KOPT-K1 (cell line): ENCODE data around the gene NAPEPLD.
"Not testable (repeated sequence)": the region's sequence is repeated elsewhere in the genome, so short reads cannot be mapped to it uniquely, and the experiment has no call there.

Experiments
- H3K27ac ChIP-seq: fragments of 200-600 bp; sonication (generic); 2 replicates; pipeline ENCODE4 v1.5.1; 2016; ENCODE audit warnings: antibody characterized with exemption, mild to moderate bottlenecking, low read depth, low read length; ENCODE audit not compliant: poor library complexity, severe bottlenecking
- H3K36me3 ChIP-seq: fragments of 200-600 bp; sonication (generic); 2 replicates; pipeline ENCODE4 v1.5.1; 2017; ENCODE audit warnings: antibody characterized with exemption, mild to moderate bottlenecking, low read length, moderate library complexity; ENCODE audit not compliant: insufficient read depth
- H3K9me3 ChIP-seq: fragments of 200-600 bp; sonication (generic); 2 replicates; pipeline ENCODE4 v1.5.1; 2017; ENCODE audit warnings: antibody characterized with exemption, low read length, mild to moderate bottlenecking; ENCODE audit not compliant: insufficient read depth, poor library complexity, severe bottlenecking

Gene NAPEPLD

DNA sequence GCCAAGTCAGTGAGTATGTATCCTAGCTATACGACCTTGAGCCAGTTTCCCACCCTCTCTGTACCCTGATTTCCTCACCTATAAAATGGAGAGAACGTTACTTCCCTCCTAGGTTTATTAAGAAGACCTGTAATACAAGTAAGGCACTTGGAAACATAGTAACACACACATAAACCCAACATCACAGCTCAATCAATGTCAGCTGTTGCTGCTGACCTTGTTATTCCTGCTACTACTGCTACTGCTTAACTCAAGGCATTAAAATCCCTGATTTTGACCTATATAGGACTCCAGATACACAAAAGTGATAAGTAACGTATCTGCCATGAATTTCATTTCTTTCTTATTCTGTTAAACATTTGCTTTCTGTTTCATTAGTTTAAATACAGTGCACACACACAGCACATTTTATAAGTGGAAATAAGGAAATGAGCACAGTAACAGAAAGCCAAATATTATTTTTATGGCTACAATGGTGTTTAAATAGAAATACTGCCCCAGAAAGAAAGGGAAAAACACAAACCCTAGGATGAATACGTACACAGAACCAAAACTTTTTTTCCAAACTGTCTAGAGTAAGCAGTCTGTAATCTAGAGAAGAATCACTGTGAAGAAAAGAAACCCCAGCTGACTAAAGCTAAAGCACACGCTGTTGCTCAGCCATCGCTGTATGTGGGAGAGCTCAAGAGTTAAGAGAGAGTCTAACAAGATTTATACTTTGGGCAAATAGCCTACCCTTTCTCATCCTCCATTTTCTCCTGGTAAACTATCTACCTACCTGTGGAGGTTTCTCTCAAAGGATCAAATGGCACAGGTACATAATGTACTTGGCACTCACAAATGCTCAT lies 19.0 kb downstream of the NAPEPLD start:
- Histone ChIP-seq H3K9me3 (no peaks in the 10 kb centered on the region), H3K27ac (no peak overlapping the region)

DNA sequence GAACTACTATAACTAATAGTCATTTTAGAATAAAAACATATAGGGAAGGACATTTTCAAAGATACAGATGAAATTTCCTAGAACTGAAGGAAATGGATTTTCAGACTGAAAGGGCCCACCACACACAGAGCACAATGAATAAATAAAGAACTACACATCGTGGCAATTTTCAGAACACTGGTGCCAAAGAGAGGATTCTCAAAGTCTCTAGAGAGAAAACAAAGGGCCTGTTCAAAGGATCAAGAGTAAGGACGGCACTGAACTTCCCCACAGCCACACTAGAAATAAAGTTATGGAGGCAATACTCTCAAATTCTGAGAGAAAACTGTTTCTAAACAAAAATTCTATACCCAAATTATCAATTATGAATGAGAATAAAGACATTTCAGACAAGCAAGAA lies 21.9 kb downstream of the NAPEPLD start:
- H3K36me3 ChIP-seq: peaks cover 55% of the 10 kb centered on the region
- H3K9me3 ChIP-seq: no peaks in the 10 kb centered on the region
- no peak overlapping the region for H3K27ac ChIP-seq

More for the DNA sequence above, 19.0 kb downstream of the NAPEPLD start:
- H3K36me3 ChIP-seq: peaks cover 29% of the 10 kb centered on the region

DNA sequence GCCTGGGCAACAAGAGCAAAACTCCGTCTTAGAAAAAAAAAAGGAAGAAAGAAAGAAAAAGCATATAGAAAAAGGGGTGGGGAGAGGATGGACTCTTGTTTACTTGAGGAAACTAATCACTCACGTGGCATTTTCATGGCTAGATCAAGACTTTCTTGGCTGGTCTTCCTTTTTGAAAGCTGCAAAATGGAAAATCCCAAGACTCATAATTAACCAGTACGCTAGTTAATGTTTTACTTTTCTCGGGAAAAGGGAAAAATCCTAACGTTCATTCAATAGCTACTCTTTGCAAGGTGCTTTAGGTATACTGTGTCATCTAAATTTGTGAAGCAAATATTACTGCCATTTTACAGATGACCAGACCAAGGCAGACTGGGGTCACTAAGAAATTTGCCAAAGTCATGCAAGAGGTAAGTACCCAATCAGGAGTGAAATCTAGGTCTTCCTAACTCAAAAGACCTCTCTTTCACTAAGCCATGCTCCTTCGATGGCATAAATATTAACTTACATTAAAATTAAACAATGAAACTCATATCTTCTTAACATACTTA lies 24.4 kb downstream of the NAPEPLD start:
- H3K27ac ChIP-seq: no peak overlapping the region
- peaks cover 80% of the 10 kb centered on the region for H3K36me3 ChIP-seq
- no peaks in the 10 kb centered on the region for H3K9me3 ChIP-seq

DNA sequence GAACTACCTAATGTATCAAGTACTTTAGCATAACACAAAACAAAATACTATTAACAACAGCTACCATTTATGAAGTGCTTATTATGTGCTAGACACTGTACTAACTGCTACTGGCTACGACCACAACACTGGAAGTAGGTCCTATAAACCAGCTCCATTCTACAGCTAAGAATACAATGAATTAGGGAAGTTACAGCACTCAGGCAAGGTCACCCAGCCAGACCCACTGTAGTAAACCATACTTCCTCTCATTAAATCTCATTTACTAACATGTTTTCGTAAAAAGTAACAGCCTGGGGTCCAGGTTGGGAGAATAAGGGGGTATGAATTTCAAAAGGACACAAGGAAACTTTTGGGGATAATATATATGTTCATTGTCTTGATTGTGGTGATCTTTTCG lies 25.4 kb downstream of the NAPEPLD start:
- Histone ChIP-seq H3K9me3 (no peaks in the 10 kb centered on the region), H3K36me3 (peaks cover 85% of the 10 kb centered on the region), H3K27ac (no peak overlapping the region)

DNA sequence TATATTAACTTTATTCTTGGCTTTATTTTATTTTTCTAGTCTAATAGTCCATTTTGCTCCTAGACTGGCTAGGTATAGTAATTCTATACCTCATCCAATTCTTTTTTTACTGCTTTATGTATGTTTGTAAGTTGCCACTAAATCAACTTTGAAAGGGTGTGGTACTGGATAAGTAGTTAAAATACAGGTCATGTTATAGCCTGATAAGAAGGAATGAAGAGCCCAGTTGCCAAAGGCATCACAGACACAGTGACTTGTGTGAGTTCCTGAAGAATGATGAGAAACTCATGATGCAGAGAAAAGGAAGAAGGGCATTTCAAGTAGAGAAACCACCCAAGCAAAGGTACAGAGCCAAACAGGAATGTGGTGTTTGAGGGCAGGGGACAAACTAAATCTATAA lies 27.3 kb downstream of the NAPEPLD start:
- Histone ChIP-seq H3K36me3 (peaks cover 72% of the 10 kb centered on the region), H3K27ac (no peak overlapping the region), H3K9me3 (no peaks in the 10 kb centered on the region)

DNA sequence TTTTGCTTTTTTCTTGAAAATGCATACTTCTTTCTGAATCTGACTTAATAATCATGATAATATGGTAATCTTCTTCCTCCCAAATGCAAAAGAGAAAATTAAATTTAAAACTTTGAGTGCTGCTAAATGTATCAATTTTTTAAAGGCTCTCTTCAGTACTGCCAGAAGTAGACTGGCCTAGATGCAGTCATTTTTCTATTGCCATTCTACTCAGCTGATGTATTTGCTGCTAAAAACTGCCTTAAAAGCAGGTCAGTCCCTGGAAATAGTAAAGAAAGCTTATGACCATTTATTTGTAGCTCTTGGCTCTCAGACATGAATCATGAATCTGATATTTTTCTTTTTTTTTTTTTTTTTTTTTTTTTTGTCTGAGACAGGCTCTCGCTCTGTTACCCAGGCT lies 28.5 kb downstream of the NAPEPLD start:
- Histone ChIP-seq H3K27ac (no peak overlapping the region), H3K36me3 (peaks cover 76% of the 10 kb centered on the region), H3K9me3 (no peaks in the 10 kb centered on the region)

DNA sequence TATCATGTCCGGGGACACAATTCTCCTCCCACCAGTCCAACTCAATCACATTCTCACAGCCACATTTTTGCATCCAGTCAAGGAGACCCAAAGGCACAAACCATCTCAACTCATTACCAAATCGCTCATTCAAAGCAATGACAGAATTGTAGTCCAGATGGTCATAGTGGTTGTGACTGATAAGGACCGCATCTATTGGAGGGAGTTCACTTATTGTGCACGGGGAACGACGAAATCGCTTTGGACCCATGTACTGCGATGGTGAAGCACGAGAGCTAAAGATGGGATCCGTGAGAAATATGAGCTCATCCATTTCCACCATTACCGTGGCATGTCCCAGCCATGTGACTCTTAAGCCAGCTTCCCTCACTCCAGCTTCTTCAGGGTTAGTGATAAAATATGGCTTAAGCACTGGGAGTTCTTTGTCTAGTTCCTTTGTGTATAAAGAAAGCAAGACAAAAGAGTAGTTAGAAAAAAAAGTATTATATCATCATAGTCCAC lies 29.1 kb downstream of the NAPEPLD start:
- Histone ChIP-seq H3K9me3 (no peaks in the 10 kb centered on the region), H3K27ac (no peak overlapping the region), H3K36me3 (peaks cover 77% of the 10 kb centered on the region)

DNA sequence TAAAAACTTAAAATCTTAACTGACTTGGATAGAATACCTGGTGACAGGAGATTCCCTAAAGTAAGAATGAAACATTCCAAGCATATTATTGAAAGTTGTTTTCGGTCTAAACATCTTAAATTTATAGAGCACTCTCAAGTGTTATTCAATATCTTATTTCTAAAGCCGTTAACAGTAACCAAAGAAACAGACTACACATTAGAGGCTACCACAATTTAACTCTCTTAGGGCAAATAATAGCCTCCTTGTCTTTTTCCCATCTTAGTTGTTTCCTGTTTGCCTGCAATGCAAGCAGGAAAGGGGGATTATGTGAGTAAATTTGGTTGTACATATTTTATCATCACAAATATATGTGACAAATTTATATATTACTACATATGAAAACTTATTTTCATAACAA lies 31.4 kb downstream of the NAPEPLD start:
- Histone ChIP-seq H3K27ac (no peak overlapping the region), H3K36me3 (peaks cover 72% of the 10 kb centered on the region), H3K9me3 (no peaks in the 10 kb centered on the region)

DNA sequence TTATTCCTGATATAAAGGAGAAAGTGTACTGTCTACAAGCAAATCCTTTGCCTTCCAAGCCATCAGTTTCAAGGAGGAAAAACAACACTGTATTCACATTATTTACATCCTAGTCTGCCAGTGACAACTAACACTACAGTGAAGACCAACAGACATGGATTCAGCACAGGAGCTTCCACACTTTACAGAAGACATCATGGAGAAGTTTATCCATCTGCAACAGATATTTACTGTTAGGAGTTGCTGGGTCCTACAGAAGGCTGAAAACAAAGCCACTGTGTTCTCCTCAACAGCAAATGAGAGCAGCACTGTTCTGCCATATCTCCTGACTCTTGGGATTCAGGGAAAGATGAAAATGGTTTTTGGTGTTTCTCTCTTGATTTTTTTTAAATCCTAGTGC lies 31.9 kb downstream of the NAPEPLD start:
- Histone ChIP-seq H3K36me3 (peaks cover 71% of the 10 kb centered on the region), H3K27ac (no peak overlapping the region), H3K9me3 (no peaks in the 10 kb centered on the region)

DNA sequence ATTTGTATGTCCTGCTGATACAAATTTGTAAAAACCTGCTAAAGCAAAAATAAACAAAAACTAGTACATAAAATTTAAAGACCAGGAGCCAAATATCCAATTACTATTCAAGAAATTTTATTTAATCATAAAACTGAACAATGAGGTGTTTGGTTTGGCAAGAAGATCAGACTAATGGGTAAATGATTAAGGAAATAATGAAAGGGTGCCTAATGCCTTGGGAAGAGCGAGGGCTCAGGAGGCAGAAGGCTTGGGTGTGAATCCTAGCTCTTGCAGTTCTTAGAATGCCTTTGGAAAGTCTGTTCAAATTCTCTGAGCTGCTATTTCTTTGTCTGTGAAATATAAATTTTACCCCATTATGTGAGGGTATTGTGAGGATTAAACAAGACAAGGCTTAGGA lies 32.4 kb downstream of the NAPEPLD start:
- Histone ChIP-seq H3K9me3 (no peaks in the 10 kb centered on the region), H3K27ac (no peak overlapping the region), H3K36me3 (peaks cover 69% of the 10 kb centered on the region)

DNA sequence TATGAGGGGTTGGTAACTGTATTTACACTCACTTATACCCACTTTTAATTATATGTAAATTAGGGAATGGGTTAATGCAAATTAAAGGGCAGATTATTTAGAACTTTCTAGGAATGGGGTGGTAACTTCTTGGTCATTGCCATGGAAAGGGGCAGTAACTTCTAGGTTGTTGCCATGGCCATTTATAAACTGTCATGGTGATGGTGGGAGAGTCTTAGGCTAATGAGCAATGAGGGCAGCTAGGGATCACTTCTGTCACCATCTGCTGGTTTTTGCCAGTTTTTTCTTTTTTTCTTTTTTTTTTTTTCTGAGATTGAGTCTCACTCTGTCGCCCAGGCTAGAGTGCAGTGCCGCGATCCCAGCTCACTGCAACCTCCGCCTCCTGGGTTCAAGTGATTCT lies 33.1 kb downstream of the NAPEPLD start:
- Histone ChIP-seq H3K36me3 (peaks cover 62% of the 10 kb centered on the region), H3K27ac (no peak overlapping the region), H3K9me3 (no peaks in the 10 kb centered on the region)

DNA sequence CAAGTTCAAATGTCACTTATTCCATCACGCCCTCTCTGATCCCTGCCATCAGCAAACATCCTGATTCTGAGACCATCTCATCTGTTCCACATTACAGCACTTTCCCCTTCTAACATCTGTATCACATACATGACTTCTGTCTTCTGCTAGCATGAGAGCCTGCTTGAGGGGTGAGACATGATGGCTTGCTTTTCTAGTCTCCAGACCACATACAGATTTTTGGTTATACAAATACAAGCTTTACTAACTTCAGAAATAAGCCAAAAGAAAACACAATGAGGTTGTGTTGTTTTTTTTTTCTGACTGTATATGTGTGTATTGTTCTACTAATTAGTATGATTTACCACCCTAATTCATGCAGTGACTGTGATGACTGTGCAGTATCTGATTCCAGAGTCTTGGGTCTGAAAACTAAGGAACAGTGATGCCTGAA lies 34.3 kb downstream of the NAPEPLD start:
- Histone ChIP-seq H3K27ac (no peak overlapping the region), H3K9me3 (no peaks in the 10 kb centered on the region), H3K36me3 (peaks cover 50% of the 10 kb centered on the region)

DNA sequence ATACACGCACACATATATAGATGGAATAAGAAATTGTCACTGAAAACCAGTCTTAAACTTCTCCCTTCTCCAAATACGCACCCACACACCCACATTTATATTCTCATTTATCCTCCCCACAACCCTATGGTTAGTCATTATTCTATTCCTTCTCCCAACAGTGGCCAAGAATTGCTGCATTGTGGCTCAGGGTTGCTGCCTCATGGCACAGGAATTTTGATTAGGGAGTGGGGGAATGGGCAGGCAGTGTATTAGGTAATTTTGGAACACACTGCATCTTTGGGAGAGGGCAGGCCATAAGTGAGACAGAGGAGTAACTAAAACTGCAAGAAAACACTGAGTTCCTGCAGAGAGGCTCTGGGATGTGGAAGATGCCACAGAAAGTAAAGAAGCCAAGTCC lies 35.7 kb downstream of the NAPEPLD start:
- peaks cover 41% of the 10 kb centered on the region for H3K36me3 ChIP-seq
- H3K27ac ChIP-seq: no peak overlapping the region

DNA sequence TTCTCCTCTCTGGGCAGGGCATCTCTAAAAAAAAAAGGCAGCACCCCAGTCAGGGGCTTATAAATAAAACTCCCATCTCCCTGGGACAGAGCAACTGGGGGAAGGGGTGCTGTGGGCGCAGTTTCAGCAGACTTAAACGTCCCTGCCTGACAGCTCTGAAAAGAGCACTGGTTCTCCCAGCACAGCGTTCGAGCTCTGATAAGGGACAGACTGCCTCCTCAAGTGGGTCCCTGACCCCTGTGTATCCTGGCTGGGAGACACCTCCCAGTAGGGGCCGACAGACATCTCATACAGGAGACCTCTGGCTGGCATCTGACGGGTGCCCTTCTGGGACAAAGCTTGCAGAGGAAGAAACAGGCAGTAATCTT lies 42.2 kb downstream of the NAPEPLD start:
- not testable (repeated sequence) for H3K9me3 ChIP-seq, H3K27ac ChIP-seq
- peaks cover 36% of the 10 kb centered on the region for H3K36me3 ChIP-seq

More for the DNA sequence above, 35.7 kb downstream of the NAPEPLD start:
- H3K9me3 ChIP-seq: no peaks in the 10 kb centered on the region

DNA sequence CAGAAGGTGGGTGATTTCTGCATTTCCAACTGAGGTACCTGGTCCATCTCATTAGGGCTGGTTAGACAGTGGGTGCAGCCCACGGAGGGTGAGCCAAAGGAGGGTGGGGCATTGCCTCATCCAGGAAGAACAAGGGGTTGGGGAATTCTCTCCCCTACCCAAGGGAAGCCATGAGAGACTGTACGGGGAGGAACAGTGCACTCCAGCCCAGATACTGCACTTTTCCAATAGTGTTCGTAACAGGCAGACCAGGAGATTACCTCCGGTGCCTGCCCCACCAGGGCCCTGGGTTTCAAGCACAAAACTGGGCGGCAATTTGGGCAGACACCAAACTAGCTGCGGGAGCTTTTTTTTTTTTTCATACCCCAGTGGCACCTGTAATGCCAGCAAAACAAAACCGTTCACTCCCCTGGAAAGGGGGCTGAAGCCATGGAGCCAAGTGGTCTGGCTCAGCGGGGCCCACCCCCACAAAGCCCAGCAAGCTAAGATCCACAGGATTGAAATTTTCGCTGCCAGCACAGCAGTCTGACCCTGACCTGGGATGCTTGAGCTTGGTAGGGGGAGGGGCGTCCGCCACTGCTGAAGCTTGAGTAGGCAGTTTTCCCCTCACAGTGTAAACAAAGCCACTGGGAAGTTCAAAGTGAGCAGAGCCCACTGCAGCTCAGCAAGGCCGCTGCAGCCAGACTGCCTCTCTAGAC lies 42.7 kb downstream of the NAPEPLD start:
- H3K27ac ChIP-seq: no peak overlapping the region
- H3K36me3 ChIP-seq: peaks cover 41% of the 10 kb centered on the region
- H3K9me3 ChIP-seq: no peaks in the 10 kb centered on the region
